Mesothelial cell of epicardium (in vitro differentiated cells): Measurements from ENCODE around the gene ATP5MC2. TPM values are rescaled to one million over a fixed set of nuclear protein-coding genes. Genes with fewer than 3 reads are reported as not detected.

Source experiments
- DNase-seq, 2 experiments: peaks; one replicate each; pipeline ENCODE4 v3.0.0; 2021; ENCODE audit warnings: low spot score in 2 of 2; ENCODE audit not compliant: unreplicated experiment in 2 of 2
- H3K27ac Mint-ChIP-seq: 2 replicates; pipeline ENCODE4 v1.8.0; 2021; ENCODE audit warnings: mixed read lengths
- H3K27me3 Mint-ChIP-seq: 2 replicates; pipeline ENCODE4 v1.8.0; 2021; ENCODE audit warnings: low read depth, mixed read lengths
- H3K36me3 Mint-ChIP-seq: 2 replicates; pipeline ENCODE4 v1.8.0; 2021; ENCODE audit warnings: mixed read lengths
- H3K4me1 Mint-ChIP-seq: 2 replicates; pipeline ENCODE4 v1.8.0; 2021; ENCODE audit warnings: mixed read lengths
- H3K4me3 Mint-ChIP-seq: 2 replicates; pipeline ENCODE4 v1.8.0; 2021; ENCODE audit warnings: mild to moderate bottlenecking, moderate library complexity, mixed read lengths
- H3K9me3 Mint-ChIP-seq: 2 replicates; pipeline ENCODE4 v1.8.0; 2021; ENCODE audit warnings: mixed read lengths
- total RNA-seq: library from RNA; stranded (reverse); gene quantifications from 3 replicates; pipeline ENCODE4 v1.2.1, GENCODE V29; 2021
- TF ChIP-seq, protein P1 (sequence below): fragments of 200-600 bp; sonication (generic); IDR thresholded peaks from one replicate; pipeline ENCODE4 v1.5.0; 2021; ENCODE audit warnings: antibody characterized with exemption; ENCODE audit not compliant: unreplicated experiment

ATP5MC2 gene
- total RNA-seq, 1 donor from 2014 or later: 356 TPM

DNA sequence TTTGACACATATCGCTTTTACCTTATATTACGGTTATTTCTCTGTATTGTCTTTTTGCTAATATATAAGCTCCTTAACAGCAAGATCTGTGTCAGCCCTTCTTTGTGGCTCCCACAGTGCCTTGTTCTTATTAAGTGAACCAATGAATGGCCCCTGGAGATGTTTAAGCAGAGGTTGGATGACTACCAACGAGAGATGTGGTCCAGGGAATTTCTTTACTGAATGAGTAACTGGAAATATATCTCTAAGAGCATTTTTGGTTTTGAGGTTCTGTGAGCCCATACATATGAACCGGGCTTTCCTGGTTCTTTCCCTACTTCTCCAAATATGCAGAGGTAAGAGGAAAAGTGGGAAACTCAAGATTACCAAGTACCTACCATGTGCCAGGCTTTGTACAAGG, 27.9 kb upstream of the ATP5MC2 start:
- Mint-ChIP-seq H3K4me1 (no peaks in the 10 kb centered on the region), H3K36me3 (no peaks in the 10 kb centered on the region), H3K27me3 (peaks cover 93% of the 10 kb centered on the region), H3K4me3 (no peak overlapping the region), H3K9me3 (no peaks in the 10 kb centered on the region), H3K27ac (no peak overlapping the region)
- TF ChIP-seq, protein P1, sequence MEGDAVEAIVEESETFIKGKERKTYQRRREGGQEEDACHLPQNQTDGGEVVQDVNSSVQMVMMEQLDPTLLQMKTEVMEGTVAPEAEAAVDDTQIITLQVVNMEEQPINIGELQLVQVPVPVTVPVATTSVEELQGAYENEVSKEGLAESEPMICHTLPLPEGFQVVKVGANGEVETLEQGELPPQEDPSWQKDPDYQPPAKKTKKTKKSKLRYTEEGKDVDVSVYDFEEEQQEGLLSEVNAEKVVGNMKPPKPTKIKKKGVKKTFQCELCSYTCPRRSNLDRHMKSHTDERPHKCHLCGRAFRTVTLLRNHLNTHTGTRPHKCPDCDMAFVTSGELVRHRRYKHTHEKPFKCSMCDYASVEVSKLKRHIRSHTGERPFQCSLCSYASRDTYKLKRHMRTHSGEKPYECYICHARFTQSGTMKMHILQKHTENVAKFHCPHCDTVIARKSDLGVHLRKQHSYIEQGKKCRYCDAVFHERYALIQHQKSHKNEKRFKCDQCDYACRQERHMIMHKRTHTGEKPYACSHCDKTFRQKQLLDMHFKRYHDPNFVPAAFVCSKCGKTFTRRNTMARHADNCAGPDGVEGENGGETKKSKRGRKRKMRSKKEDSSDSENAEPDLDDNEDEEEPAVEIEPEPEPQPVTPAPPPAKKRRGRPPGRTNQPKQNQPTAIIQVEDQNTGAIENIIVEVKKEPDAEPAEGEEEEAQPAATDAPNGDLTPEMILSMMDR: no peak
- DNase-seq: no peak

DNA sequence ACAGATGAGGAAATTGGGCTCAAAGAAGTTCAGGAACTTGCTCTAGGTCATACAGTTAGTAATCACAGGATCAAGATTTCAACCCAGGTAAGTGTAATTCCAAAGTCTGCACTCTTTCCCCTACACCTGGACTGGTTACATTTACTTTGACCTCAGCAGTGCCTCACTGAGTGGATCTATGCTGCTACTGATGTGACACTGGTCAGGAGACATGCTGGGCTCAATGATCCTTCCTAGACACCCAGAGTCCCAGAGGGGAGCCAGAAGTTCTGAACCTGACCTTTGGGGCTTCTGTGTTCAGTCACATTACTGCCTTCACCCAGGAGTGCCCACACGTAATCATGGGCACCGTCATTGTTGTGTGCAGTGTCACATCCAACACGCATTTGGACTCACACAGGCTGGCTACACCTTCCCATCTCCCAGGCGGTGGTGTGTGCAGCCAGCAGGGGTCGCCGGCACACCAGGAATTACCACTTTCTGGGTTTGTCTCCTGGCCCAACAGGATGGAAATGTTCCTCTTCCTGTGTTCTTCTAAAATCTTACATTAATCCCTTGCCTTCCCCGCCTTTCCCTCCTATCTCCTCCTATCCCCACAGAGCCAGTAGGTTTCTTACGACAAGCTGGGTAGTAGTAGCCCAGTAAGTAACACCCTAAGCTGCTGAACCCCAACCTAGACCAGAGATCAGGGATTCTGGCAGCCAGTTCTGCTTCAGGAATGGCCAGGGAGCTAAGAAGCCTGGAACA, 25.8 kb upstream of the ATP5MC2 start:
- DNase-seq: peak; percentile 49 to 88
- TF ChIP-seq, protein P1: peak; percentile 79
- peaks cover 98% of the 10 kb centered on the region for H3K27me3 Mint-ChIP-seq
- no peak overlapping the region for H3K4me3 Mint-ChIP-seq
- H3K9me3 Mint-ChIP-seq: no peaks in the 10 kb centered on the region
- no peak overlapping the region for H3K27ac Mint-ChIP-seq
- no peaks in the 10 kb centered on the region for H3K36me3 Mint-ChIP-seq
- H3K4me1 Mint-ChIP-seq: peaks cover 5% of the 10 kb centered on the region

- Mint-ChIP-seq H3K9me3 (no peaks in the 10 kb centered on the region), H3K4me3 (no peak overlapping the region), H3K36me3 (no peaks in the 10 kb centered on the region), H3K27ac (no peak overlapping the region), H3K27me3 (peaks cover 96% of the 10 kb centered on the region), H3K4me1 (peaks cover 14% of the 10 kb centered on the region)
- no peak for DNase-seq
- TF ChIP-seq, protein P1: no peak
Measured at GRCh38 chr12:53700567-53700966, 24.7 kb upstream of the ATP5MC2 start.

- TF ChIP-seq, protein P1: no peak
- no peaks in the 10 kb centered on the region for H3K9me3 Mint-ChIP-seq
- peaks cover 95% of the 10 kb centered on the region for H3K27me3 Mint-ChIP-seq
- H3K4me1 Mint-ChIP-seq: peaks cover 21% of the 10 kb centered on the region
- H3K27ac Mint-ChIP-seq: no peak overlapping the region
- H3K36me3 Mint-ChIP-seq: no peaks in the 10 kb centered on the region
- H3K4me3 Mint-ChIP-seq: no peak overlapping the region
- DNase-seq: no peak
Measured at GRCh38 chr12:53699678-53700025, 23.8 kb upstream of the ATP5MC2 start.

DNA sequence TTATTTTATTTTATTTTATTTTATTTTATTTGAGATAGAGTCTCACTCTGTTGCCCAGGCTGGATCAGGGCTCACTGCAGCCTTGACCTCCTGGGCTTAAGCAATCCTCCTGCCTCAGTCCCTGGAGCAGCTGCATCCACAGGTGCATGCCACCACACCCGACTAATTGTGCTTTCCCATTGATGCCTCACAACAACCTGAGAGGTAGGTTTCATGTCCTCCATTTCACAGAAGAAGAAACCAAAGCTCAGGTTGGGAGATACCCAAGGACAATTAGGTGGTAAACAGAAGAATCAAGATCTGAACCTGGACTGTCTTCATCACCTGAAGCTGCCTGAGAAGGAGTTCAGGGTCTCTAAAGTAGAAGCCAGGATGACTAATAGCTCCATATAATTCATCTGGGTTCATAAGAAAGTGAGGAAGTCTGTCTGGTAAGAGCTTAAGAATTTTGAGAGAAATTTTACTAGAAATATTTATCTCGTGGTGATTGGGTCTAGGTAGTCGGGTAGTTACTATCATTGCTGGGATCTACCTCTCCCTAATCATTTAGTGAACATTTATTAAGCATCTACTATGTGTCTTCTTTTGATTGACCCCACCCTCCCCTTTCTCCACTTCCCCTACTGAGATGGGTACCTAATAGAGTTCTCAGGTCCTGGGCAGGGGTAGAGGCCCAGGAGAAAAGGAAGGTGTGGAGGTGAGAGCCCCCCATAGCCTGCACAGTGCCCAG, 23.2 kb upstream of the ATP5MC2 start:
- Mint-ChIP-seq H3K4me3 (no peak overlapping the region), H3K4me1 (peaks cover 27% of the 10 kb centered on the region), H3K9me3 (no peaks in the 10 kb centered on the region), H3K36me3 (no peaks in the 10 kb centered on the region), H3K27ac (no peak overlapping the region), H3K27me3 (peaks cover 95% of the 10 kb centered on the region)
- TF ChIP-seq, protein P1: no peak
- no peak for DNase-seq
